COLO668 (cell line): ENCODE results near the gene ENTHD1.

Source experiments
- DNase-seq: peaks from one replicate; lab custom pipeline; 2025; ENCODE audit not compliant: unreplicated experiment; lab: John Stamatoyannopoulos, UW

The ENTHD1 gene, protein sequence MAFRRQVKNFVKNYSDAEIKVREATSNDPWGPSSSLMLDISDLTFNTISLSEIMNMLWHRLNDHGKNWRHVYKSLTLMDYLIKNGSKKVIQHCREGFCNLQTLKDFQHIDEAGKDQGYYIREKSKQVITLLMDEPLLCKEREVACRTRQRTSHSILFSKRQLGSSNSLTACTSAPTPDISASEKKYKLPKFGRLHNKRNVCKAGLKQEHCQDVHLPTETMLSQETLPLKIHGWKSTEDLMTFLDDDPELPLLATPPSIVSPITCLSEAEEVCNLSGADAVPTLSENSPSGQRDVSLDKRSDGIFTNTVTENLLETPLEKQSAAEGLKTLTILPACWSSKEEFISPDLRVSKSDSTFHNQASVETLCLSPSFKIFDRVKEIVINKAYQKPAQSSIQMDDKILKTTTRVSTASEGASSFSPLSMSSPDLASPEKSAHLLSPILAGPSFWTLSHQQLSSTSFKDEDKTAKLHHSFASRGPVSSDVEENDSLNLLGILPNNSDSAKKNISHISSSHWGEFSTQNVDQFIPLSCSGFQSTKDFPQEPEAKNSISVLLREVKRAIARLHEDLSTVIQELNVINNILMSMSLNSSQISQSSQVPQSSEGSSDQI

DNA sequence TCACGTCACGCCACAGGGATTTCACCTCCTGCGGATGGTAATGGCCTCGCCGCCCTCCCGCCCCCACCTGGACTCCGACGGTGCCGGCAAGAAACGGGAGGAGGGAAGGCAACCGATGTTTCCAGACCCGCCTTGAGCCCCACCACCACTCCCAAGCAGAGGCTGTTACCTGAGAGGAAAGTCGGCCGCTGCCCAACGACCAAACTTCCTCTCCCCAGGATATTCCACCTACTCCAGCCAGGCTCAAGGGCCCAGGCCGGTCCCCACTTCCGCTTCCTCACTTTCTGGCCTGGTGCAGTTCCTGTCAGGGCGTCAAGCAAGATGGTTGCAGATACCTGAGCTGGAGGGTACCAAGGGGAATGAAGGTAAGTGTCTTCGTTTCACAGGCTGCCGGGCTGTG is at the start of gene ENTHD1:
Gene ENTHD1, minus strand, starts transcription at position 235 of the 400 bp plus-strand sequence. CDS start 6,012 bp downstream, outside the sequence.
- DNase-seq: no peak

GRCh38 chr22:39943337-39943736 is 49.8 kb upstream of the ENTHD1 start:
- peak; percentile 30 for DNase-seq

DNA sequence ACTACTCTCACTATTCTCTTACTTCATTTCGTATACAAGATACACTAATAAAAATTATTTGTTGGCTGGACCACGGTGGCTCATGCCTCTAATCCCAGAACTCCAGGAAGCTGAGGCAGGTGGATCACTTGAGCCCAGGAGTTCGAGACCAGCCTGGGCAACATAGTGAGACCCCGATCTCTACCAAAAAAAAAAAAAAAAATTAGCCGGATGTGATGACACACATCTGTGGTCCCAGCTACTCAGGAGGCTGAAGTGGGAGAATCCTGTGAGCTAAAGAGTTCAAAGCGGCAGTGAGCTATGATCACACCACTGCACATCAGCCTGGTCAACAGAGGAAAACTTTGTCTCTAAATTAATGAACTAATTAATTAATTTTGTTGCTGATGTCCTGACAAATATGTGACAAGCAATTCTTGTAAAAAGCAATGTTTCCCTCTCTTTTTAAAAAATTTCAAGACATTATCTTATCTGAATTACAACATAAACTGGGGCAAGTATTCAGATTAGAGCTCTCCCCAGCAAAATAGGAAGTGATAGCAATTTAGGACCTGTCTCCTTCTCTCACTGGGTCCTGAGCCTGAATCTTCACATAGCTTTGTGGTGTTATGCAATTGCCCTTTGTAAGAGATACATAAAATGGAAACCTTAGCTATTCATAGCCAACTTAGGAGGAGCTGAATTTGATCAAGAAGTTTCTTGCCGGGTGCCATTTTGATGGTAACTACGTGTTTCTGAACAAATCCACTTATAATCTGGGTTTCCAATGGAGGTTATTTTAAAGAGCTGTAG is 49.1 kb upstream of the ENTHD1 start:
- DNase-seq: no peak

DNA sequence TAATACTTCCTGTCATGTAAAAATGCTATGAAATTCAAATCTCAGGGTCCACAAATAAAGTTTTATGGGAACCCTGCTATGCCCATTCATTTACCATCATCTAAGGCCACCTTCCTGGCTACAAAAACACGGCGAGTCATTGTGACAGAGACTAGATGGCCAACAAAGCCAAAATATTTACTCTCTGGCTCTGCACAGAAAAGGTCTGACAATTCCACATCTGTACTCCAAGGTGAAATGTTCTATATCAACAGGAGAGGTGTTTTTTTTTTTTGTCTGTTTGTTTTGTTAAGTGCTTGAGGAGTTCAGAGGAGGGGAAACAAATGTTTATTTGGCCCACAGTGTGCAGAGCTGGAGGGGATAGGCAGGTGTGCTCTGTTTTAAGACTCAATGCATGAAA is 48.0 kb upstream of the ENTHD1 start:
- peak; percentile 51 for DNase-seq

GRCh38 chr22:39940757-39941305 is 47.3 kb upstream of the ENTHD1 start:
- DNase-seq: no peak

GRCh38 chr22:39939830-39940229 is 46.3 kb upstream of the ENTHD1 start:
- DNase-seq: no peak

DNA sequence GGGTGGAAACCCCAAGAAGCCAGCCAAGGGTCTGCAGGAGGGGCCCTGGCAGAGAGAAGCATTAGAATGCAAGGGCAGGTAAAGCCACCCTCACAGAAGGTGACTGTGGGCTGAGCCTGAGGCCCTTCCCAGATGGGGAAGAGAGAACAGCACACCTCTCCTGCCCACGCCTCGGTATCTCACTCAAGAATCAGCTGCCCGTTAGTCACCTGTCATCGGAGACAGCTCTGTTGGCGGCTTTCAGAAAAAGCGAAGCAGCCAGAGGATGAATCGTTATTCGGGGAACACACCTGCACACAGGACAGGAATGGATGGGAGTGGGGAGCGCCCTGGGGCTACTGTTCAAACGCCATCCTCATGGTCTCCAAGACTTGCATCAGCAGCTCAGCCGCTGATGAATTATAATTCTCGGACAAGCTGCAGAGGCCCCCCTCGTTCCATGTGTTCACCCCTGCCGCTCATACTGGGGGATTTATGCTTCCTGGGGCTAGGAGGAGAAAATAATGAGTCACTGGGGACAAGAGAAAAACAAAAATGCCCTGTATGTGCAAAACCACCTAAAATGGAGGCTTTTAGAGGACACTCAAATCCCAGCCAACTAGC is 45.0 kb upstream of the ENTHD1 start:
- peak; percentile 9 for DNase-seq

DNA sequence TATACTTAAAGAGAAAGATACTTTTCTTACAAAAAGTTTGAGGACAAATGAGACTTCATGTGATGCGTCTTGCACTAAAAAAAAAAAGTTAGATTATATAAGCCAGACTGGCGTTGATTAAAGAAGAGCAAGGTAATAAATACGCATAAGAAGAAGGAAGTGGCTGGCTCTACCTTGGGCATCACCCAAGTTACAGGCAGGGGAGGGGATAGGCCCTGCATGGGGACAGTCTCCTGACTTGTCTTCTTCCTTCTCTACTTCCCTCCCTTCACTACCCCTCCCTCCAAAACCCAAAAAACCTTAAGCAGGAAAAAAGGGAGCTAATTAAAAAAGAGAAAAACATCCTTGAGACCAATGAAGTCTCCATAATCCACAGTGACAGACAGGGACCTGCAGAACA is 44.3 kb upstream of the ENTHD1 start:
- DNase-seq: no peak

- no peak for DNase-seq
Measured at GRCh38 chr22:39936523-39937145, 43.1 kb upstream of the ENTHD1 start.

DNA sequence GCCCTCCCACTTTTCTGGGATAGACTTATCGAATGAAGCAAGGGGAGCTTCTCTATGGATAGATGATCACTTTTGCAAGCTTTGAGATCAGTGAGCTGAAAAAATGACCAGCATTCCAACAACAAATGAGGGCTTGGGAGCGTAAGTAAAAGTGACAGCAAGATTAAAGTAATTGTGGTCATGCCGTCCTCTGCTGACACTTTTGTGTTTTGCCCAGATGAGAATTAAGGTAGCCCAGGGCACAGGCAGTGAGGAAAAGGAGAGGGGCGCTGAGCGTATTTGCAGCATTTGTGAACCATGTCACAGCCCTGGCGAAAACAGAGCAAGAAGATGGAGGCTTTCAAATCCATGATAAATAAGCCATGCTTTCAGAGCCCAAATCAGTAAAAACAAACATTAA is 42.1 kb upstream of the ENTHD1 start:
- DNase-seq: no peak

GRCh38 chr22:39935116-39935515 is 41.6 kb upstream of the ENTHD1 start:
- DNase-seq: no peak

- DNase-seq: no peak
Measured at GRCh38 chr22:39933741-39934140, 40.2 kb upstream of the ENTHD1 start.

DNA sequence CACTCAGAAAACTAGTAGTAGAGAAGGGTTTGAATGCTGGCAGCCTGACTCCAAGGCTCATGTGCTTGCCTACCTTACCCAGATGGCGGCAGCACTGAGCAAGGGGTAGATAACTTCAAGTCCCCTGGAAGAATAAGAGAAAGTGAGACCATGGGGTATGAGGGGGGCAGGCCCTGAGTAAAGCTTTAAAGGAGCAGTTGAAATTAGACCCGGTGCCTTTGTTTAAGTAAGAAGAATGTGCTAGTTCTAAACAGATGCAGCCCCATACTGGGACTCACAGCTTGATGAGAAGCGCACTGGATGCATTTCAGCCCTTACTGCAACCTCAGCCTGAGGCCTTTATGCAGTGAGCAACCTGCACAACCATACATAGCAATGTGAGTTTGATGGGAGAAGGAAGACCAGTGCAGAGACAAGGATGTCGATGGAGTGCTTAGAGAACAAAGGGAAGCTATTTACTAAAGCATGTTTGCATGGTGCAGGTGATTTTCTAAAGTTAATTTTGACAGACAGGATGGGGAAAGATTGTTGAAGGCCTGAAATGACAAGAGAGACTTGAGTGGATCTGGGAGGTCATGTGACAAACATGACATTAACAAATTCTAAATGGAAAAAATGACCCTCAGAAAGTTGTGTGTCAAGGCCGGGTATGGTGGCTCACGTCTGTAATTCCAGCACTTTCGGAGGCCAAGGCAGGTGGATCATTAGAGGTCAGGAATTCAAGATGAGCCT is 39.5 kb upstream of the ENTHD1 start:
- peak; percentile 61 for DNase-seq

- DNase-seq: no peak
Measured at GRCh38 chr22:39932166-39932565, 38.6 kb upstream of the ENTHD1 start.

DNA sequence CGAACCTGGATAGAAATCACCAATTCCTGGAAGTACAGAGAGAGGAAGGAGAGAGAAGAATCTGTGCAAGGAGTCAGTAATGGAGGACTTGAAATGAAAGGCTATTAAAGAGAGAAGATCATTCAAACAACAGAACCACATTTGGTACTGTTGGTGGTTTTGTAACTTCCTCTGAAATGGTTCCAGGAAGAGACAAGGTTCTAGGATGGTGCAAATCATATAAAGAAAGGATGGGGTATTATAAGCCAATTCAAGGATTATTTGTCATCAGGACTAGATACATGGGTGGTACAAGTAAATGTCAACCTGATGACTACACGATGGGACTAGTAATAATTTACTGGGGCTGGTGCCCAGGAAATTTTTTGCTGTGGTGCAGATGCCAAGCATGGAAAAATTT is 37.7 kb upstream of the ENTHD1 start:
- DNase-seq: no peak

DNA sequence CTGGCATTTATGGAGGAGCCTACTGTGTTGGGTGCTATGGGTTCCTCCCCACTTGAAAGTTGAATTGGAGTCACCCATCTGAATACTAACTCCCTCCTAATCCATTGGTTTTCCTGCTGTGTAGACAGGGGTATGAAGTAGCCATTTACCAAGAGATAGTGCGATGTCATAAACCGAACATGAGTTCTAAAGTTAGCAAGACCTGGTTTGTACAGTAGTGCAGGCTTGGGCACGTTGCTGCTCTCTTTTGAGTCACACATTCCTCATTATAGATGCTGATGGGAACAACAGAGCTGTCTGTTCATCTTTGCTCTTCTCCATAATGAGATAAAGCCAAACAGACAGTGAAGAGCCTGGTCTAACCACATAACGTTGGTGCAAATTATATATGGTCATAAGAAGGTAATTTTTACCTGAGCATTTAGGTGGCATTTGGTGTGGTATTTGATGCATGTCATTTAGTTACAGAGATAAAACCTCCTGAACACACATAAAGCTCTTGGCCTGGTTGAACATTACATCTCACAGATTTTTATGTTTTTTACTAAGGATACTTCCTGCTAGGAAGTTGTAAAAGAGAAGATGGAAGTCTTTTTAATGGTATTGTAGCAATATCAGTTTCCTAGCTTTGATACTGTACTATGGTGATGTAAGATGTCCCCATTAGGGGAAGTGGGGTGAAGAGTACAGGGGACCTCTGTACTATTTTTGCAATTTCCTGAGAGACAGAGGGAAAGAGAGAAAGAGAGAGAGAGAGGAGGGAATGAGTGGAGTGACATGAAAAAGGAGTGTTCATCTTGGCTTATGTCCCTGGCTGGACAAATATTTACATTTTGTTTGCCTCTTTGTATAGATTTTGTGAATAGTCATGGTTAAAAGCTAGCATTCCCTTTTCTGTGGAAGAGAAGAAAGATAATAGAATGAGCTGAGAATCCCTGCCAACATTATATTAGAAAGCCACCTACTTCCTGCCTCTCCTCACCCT is 35.3 kb upstream of the ENTHD1 start:
- peak; percentile 8 for DNase-seq

- no peak for DNase-seq
Measured at GRCh38 chr22:39927544-39927943, 34.0 kb upstream of the ENTHD1 start.

GRCh38 chr22:39926753-39927152 is 33.2 kb upstream of the ENTHD1 start:
- DNase-seq: no peak
